HG03097 (cell line): ENCODE measurements around the gene CLEC5A.
"Not testable (repeated sequence)": the region's sequence is repeated elsewhere in the genome, so short reads cannot be mapped to it uniquely, and the experiment has no call there.

Experiments used
- ATAC-seq: cut with Tn5 transposase; IDR thresholded peaks from one replicate; pipeline ENCODE4 v1.9.1; 2021; ENCODE audit not compliant: unreplicated experiment, low FRiP score

Gene CLEC5A

GRCh38 chr7:141946796-141947195 lies at the start of gene CLEC5A:
CLEC5A (minus strand) TSS chr7:141946974; CDS start chr7:141946292, 682 bp downstream.
- no peak for ATAC-seq

- ATAC-seq, result no peak
Measured at GRCh38 chr7:141993354-141993753, 46.6 kb upstream of the CLEC5A start.

GRCh38 chr7:141992688-141993087 lies 45.9 kb upstream of the CLEC5A start:
- ATAC-seq, result no peak

- no peak for ATAC-seq
Measured at GRCh38 chr7:141992156-141992555, 45.4 kb upstream of the CLEC5A start.

- no peak for ATAC-seq
Measured at GRCh38 chr7:141991140-141991539, 44.4 kb upstream of the CLEC5A start.

- ATAC-seq, result no peak
Measured at GRCh38 chr7:141990011-141990725, 43.4 kb upstream of the CLEC5A start.

GRCh38 chr7:141987803-141988202 lies 41.0 kb upstream of the CLEC5A start:
- ATAC-seq, result not testable (repeated sequence)

- no peak for ATAC-seq
Measured at GRCh38 chr7:141986923-141987322, 40.1 kb upstream of the CLEC5A start.

- not testable (repeated sequence) for ATAC-seq
Measured at GRCh38 chr7:141985926-141986325, 39.2 kb upstream of the CLEC5A start.

- no peak for ATAC-seq
Measured at GRCh38 chr7:141979568-141979967, 32.8 kb upstream of the CLEC5A start.

GRCh38 chr7:141978351-141978750 lies 31.6 kb upstream of the CLEC5A start:
- ATAC-seq, result no peak

- no peak for ATAC-seq
Measured at GRCh38 chr7:141976524-141977245, 29.9 kb upstream of the CLEC5A start.

GRCh38 chr7:141975806-141976523 lies 29.2 kb upstream of the CLEC5A start:
- ATAC-seq, result peak; percentile 79

- no peak for ATAC-seq
Measured at GRCh38 chr7:141974831-141975230, 28.1 kb upstream of the CLEC5A start.

GRCh38 chr7:141973673-141974072 lies 26.9 kb upstream of the CLEC5A start, which contains the start of gene TAS2R38:
TAS2R38 (minus strand) TSS chr7:141973773; CDS start chr7:141973689, 84 bp downstream.
- no peak for ATAC-seq

- no peak for ATAC-seq
Measured at GRCh38 chr7:141960687-141961422, 14.1 kb upstream of the CLEC5A start.

- ATAC-seq, result no peak
Measured at GRCh38 chr7:141956084-141956483, 9.3 kb upstream of the CLEC5A start.

- no peak for ATAC-seq
Measured at GRCh38 chr7:141954334-141954733, 7.6 kb upstream of the CLEC5A start.

- no peak for ATAC-seq
Measured at GRCh38 chr7:141952461-141952860, 5.7 kb upstream of the CLEC5A start.

- no peak for ATAC-seq
Measured at GRCh38 chr7:141950806-141951205, 4.0 kb upstream of the CLEC5A start.

GRCh38 chr7:141949911-141950310 lies 3.1 kb upstream of the CLEC5A start:
- no peak for ATAC-seq
